NCI-H524 (cell line): Measurements from ENCODE around the gene PXK.
"Not testable (repeated sequence)": the region's sequence is repeated elsewhere in the genome, so short reads cannot be mapped to it uniquely, and the experiment has no call there.

Source experiments
- DNase-seq, 2 experiments: peaks; one replicate each; lab custom pipeline; 2025; lab: John Stamatoyannopoulos, UW

Gene PXK

DNA sequence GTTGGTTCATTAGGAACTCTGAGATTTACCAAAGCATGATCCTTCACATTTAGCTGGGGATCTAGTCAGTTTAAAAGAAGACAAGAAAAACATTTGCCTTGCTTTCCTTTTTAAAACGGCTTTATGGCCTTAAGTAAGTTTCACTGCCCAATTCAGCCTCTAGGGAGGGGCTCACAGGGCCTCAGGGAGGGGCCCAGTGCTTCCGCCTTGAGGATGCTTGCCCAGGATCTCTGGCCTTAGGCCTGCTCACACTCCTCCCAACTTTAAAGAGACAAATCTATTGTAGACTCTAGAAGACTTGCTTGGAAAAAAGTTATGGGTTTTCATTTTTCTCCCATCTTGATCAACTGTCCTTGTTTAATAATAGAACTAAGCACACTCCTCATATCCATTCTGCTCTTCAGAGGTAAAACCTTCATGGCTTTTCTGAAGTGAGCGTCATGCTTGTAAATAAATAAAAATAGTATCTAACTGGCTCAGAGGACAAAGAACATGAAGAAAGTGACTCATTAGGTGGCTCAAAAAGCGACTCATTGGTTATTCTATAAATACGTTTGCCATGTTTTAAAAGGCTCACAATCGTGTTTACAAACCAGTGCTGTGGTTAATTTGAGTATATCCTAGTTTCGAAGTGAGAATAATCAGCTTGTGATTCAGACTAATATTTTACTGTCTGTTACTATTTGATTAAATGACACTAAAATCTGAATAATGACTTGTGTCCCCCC is 87.3 kb downstream of the PXK start:
- no peak for DNase-seq

DNA sequence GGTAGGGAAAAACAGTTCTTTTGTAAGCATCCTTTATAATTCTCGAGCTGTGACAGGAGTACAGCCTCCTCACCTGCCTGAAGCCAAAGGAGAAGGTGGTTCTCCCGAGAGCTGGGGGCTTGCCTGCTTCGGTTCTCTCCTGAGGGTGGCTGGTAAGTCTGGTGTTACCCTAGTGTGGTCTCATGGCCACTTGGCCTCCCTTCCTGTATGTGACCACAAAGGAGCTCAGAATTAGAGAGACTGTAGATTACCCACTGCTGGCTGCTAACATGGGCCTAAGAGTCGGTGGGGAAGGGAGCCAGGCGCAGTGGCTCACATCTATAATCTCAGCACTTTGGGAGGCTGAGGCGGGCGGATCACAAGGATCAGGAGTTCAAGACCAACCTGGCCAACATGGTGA is 88.3 kb downstream of the PXK start:
- no peak for DNase-seq

- DNase-seq: peak; percentile 23 to 52
Observed at GRCh38 chr3:58422756-58423325, 90.1 kb downstream of the PXK start.

- no peak for DNase-seq
Observed at GRCh38 chr3:58424613-58425012, 91.9 kb downstream of the PXK start.

GRCh38 chr3:58425782-58426181 is 93.1 kb downstream of the PXK start:
- DNase-seq: no peak

DNA sequence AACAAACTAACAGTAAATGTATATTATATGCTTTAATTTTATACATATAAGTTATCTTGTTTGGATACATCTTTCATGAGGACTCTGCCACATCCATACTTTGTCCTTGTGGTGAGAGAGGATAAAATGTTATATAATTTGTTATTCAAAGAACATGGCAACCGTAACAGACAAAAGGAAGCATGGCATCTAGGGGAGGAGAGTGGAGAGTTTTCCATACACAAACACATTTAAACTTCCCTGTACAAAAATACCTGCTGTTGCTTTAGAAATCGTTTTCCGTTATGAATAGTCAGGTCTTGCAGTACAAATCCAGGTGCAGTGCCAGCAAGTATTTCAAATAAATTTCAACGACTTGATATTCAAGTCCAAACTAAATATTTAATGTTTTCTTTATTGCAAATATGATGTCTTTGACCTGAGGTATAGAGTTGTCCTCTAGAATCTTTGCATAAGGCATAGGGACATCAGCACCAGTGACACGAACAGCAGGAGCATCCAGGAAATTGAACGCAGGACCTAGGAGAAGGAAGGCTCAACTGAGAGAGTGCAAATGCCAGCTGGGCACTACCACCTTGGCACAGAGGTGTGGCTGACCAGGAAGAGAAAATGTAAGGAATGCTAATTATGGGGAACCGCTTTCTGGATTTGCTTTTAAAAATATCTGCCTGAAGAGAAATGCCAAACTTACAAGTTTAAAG is 95.1 kb downstream of the PXK start:
- no peak for DNase-seq

DNA sequence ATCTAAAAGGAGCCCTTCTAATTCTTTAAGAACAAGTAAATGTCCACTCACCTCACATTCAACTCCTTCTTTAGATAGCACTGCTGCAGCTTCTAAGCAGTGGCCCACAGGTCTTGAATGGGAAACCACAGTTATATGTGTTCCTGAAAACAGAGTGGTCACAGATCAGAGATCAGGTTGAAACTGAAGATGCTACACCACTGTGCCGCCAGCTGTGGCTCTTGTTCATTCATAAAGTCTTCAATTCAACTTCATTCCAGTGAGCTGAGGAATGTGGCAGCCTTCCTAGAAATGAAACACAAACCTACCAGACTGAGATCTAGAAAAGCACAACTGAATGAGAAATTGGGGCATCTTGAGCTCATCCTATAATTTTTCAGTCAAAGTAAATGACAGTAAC is 97.0 kb downstream of the PXK start:
- no peak for DNase-seq

DNA sequence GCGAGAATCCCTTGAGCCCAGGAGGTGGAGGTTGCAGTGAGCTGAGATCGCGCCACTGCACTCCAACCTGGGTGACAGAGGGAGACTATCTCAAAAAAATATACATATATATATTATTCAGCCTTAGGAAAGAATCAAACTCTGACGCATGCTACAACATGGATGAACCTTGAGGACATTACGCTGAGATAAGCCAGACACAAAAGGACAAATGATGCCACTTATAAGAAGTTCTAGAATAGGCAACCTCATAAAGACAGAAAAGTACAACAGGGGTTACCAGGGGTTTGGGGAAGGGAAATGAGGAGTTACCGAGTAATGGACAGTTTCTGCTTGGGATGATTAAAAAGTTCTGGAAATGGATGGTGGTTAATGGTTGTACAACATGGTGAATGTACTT is 100.2 kb downstream of the PXK start:
- DNase-seq: no peak

- peak; percentile 86 to 89 for DNase-seq
Observed at GRCh38 chr3:58433400-58434167, 100.9 kb downstream of the PXK start, which contains the start of gene PDHB. Gene PDHB, minus strand, starts transcription at chr3:58433832. Its CDS starts 23 bp downstream, at chr3:58433809.

- DNase-seq: no peak
Observed at GRCh38 chr3:58434168-58434504, 101.4 kb downstream of the PXK start.

DNA sequence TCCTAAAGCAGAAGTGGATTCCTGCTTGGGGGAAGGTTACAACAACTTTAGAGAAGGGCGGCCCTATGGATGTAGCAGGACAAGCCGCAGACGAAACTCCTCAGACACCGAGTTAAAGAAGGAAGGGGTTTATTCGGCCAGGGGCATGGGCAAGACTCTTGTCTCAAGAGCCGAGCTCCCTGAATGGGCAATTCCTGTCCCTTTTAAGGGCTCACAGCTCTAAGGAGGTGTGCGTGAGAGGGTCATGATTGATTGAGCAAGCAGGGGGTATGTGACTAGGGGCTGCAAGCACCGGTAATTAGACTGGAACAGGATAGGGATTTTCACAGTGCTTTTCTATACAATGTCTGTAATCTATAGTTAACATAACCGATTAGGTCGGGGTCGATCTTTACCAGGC is 101.8 kb downstream of the PXK start:
- no peak for DNase-seq

DNA sequence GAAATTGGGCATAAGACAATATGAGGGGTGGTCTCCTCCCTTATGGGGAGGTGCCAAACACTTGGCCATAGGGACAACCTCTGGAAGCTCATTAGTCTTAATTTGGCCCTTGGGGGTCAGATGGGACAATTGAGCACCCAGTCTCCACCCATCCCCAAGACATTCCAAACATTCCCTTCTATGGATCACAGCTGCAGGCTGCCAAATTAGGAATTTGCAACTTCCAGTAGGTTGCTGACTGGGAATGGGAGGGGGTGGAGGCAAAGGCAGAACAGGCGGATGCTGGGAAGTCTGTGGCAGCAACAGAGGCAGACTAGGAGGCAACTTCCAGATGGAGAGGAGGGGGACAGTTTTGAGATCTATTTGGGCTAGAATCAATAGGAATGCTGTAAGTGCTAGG is 102.3 kb downstream of the PXK start:
- DNase-seq: no peak

DNA sequence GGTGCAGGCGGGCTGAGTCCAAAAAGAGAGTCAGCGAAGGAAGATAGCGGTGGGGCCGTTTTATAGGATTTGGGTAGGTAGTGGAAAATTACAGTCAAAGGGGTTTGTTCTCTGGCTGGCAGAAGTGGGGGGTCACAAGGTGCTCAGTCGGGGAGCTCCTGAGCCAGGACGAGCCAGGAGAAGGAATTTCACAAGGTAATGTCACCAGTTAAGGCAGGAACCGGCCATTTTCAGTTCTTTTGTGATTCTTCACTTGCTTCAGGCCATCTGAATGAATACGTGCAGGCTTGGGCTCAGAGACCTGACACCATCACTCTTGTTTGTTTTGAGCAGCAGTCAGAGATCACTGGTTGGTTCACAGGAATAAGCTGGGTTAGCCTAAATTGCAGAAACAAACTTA is 104.6 kb downstream of the PXK start:
- not testable (repeated sequence) for DNase-seq

- DNase-seq: not testable (repeated sequence)
Observed at GRCh38 chr3:58440996-58441355, 108.3 kb downstream of the PXK start.

DNA sequence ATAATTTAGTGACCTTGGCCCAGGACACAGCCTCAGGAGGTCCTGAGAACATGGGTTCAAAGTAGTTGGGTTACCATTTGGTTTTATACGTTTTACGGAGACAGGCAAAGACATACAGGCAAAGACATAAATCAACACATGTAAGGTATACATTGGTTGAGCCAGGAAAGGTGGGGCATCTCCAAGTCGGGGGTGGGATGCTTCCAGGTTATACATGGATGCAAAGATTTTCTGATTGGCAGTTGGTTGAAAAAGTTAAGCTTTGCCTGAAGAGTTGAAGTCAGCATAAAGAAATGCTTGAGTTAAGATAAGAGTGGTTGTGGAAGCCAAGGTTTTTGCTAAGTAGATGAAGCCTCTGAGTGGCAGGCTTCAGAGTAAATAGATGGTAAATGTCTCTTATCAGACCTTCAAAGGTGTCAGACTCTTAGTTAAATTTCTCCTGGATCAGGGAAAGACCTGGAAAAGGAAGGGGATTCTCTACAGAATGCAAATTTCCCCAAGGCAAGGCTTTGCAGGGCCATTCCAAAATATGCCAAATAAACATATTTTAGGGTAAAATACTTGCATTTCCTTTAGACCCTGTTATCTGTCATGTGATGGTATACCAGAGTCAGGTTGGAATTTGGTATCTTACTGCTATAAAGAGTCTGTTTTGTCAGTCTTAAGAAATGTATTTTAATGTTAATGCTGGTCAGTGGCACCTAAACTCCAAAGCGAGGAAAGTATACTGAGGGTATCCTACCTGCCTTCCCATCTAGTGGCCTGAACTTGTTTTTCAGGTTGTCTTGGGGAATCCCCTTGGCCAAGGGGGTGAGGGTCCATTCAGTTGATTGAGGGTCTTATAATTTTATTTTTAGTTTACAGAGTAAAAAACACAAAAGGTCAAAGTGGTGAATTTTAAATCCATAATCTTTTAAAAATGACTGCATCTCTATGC is 109.1 kb downstream of the PXK start:
- DNase-seq: no peak

GRCh38 chr3:58452176-58452575 is 119.5 kb downstream of the PXK start:
- DNase-seq: no peak

GRCh38 chr3:58459160-58459559 is 126.5 kb downstream of the PXK start:
- no peak for DNase-seq

GRCh38 chr3:58462829-58463180 is 130.1 kb downstream of the PXK start:
- DNase-seq: no peak

GRCh38 chr3:58463181-58463941 is 130.7 kb downstream of the PXK start:
- DNase-seq: peak; percentile 69 to 85

DNA sequence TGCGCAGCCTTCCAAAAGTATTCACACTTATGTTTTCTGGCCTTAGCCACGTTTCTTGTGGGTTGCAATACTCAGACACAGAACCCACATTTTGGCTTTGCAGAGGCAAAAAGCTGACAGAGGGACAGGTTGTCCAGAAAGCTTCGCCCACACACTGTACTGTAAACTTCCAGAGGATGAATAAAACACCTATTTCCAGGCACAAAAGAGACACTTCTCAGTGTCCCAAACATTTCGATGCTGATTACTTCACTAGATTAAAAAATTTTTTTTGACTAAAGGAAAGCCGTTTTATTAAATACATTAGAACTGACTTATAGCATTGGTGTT is 131.2 kb downstream of the PXK start:
- no peak for DNase-seq

GRCh38 chr3:58464866-58465265 is 132.2 kb downstream of the PXK start:
- peak; percentile 19 to 42 for DNase-seq
